Thyroid gland (tissue), 4 donors: ENCODE data around the gene CDC37.

Experiments
- CTCF ChIP-seq, 6 experiments: fragments of 200-600 bp in 3 of 6; fragments of 450-650 bp in 3 of 6; sonication (generic) in 3 of 6; IDR thresholded peaks; one replicate each; pipeline ENCODE4 v1.5.1; 2016 to 2019; ENCODE audit warnings: antibody characterized with exemption in 6 of 6, mild to moderate bottlenecking in 2 of 6, inconsistent platforms in 1 of 6, moderate library complexity in 1 of 6
- POLR2A ChIP-seq, 2 donors: fragments of 450-650 bp; IDR thresholded peaks; one replicate each; pipeline ENCODE4 v1.6.1; 2017; ENCODE audit warnings: antibody characterized with exemption in 2 of 2, mild to moderate bottlenecking in 2 of 2, moderate library complexity in 1 of 2

- no peak for TF ChIP-seq CTCF (IDR thresholded peaks at IDR 0.05)
- no peak for TF ChIP-seq POLR2A (IDR thresholded peaks at IDR 0.05)
Measured at GRCh38 chr19:10422846-10423245, 19.5 kb upstream of the CDC37 start.
